ENCODE results near the gene PRRT4. TPM values are rescaled to one million over a fixed set of nuclear protein-coding genes. Genes with fewer than 3 reads are reported as not detected.

PRRT4 gene
- total and polyA plus RNA-seq, 2 experiments from 2014 or later, result 0.55 to 0.56 TPM

DNA sequence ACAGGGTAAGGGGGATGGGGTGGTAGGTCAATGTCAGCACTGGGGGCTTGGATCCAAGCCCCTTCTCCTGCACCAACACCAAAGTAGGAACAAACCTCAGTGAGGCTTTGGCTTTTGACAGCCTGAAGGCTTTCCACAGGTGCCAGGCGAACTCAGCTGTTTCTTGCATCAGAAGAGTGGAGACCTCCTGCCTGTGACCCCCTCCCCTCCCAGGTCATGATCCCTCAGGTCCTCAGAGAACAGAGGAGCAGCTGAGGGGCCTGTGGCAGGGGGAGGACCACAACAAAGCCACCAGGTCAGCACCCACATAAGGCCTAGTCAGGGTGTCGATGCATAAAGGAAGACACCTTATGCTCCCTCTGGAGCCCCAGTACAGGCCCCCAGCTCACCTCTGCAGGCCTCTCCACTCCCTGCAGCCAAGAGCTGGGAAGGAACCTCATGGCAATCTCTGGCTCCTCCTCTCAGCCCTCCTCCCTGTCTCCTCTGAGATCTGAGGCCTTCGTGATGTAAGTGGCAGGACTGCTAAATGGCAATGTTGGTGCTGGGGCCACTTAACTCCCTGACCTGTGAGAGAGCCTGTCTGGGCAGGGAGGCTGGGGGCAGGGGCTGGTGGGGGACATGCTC lies 19.1 kb upstream of the PRRT4 start (continued):
- no peak for TF ChIP-seq REST (IDR thresholded peaks at IDR 0.05; ENCODE audit: unreplicated experiment)
- TF ChIP-seq, protein P1, sequence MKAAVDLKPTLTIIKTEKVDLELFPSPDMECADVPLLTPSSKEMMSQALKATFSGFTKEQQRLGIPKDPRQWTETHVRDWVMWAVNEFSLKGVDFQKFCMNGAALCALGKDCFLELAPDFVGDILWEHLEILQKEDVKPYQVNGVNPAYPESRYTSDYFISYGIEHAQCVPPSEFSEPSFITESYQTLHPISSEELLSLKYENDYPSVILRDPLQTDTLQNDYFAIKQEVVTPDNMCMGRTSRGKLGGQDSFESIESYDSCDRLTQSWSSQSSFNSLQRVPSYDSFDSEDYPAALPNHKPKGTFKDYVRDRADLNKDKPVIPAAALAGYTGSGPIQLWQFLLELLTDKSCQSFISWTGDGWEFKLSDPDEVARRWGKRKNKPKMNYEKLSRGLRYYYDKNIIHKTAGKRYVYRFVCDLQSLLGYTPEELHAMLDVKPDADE (IDR thresholded peaks at IDR 0.05), result no peak
- no peak for TF ChIP-seq NANOG (IDR thresholded peaks at IDR 0.05; ENCODE audit: borderline replicate concordance)
- TF ChIP-seq STAT1 (IDR thresholded peaks at IDR 0.05; ENCODE audit: unreplicated experiment), result no peak
- no peak for TF ChIP-seq JUNB (IDR thresholded peaks at IDR 0.05; ENCODE audit: unreplicated experiment)

GRCh38 chr7:128379900-128380479 lies 18.5 kb upstream of the PRRT4 start:
- Mint-ChIP-seq H3K4me1 (peaks cover 22% of the 10 kb centered on the region), H3K27me3 (ENCODE audit: insufficient read depth, low read depth, poor library complexity) (peaks cover 11% of the 10 kb centered on the region), H3K27ac (no peak overlapping the region), H3K4me3 (no peak overlapping the region; the same call in 2 of the 3 replicates), H3K36me3 (ENCODE audit: low read depth) (no peaks in the 10 kb centered on the region; the same call in 2 of the 3 replicates), H3K9me3 (no peaks in the 10 kb centered on the region)
- H3K4me2 ChIP-seq, result no peak overlapping the region
- ATAC-seq, result no peak; the same call in 2 of the 3 replicates
- H4K20me1 ChIP-seq (replicated peaks; ENCODE audit: insufficient read depth), result no peaks in the 10 kb centered on the region
- no peak for DNase-seq (ENCODE audit: low spot score)
- no peaks in the 10 kb centered on the region for H3K27me3 ChIP-seq (ENCODE audit: insufficient read depth)
- H3F3A ChIP-seq (replicated peaks; ENCODE audit: low read depth), result no peaks in the 10 kb centered on the region
- H3K9me2 ChIP-seq (ENCODE audit: insufficient read depth), result no peaks in the 10 kb centered on the region
- no peak overlapping the region for H3K4me3 ChIP-seq
- H3K27ac ChIP-seq (ENCODE audit: low read depth), result no peak overlapping the region
- no peaks in the 10 kb centered on the region for H3K79me2 ChIP-seq (replicated peaks; ENCODE audit: insufficient read depth)
- no peak overlapping the region for H2AFZ ChIP-seq
- peaks cover 22% of the 10 kb centered on the region for H3K4me1 ChIP-seq (ENCODE audit: insufficient read depth)
- no peaks in the 10 kb centered on the region for H3K36me3 ChIP-seq (ENCODE audit: insufficient read depth)
- no peak for TF ChIP-seq JUNB (IDR thresholded peaks at IDR 0.05; ENCODE audit: unreplicated experiment)
- TF ChIP-seq EZH2 (IDR thresholded peaks at IDR 0.05; ENCODE audit: low read depth, unreplicated experiment), result no peak
- TF ChIP-seq EZH2phosphoT487 (IDR thresholded peaks at IDR 0.05; ENCODE audit: unreplicated experiment), result no peak
- TF ChIP-seq POLR2AphosphoS5 (IDR thresholded peaks at IDR 0.05; ENCODE audit: low read depth), result no peak
- TF ChIP-seq, protein P2, sequence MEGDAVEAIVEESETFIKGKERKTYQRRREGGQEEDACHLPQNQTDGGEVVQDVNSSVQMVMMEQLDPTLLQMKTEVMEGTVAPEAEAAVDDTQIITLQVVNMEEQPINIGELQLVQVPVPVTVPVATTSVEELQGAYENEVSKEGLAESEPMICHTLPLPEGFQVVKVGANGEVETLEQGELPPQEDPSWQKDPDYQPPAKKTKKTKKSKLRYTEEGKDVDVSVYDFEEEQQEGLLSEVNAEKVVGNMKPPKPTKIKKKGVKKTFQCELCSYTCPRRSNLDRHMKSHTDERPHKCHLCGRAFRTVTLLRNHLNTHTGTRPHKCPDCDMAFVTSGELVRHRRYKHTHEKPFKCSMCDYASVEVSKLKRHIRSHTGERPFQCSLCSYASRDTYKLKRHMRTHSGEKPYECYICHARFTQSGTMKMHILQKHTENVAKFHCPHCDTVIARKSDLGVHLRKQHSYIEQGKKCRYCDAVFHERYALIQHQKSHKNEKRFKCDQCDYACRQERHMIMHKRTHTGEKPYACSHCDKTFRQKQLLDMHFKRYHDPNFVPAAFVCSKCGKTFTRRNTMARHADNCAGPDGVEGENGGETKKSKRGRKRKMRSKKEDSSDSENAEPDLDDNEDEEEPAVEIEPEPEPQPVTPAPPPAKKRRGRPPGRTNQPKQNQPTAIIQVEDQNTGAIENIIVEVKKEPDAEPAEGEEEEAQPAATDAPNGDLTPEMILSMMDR (conservative IDR thresholded peaks at IDR 0.05; ENCODE audit: low read depth in 2 of 2), result no peak
- no peak for TF ChIP-seq NANOG (IDR thresholded peaks at IDR 0.05; ENCODE audit: borderline replicate concordance)
- TF ChIP-seq CREB1 (CRISPR knock-in tag; IDR thresholded peaks at IDR 0.05; ENCODE audit: low read depth), result no peak
- TF ChIP-seq REST (IDR thresholded peaks at IDR 0.05; ENCODE audit: unreplicated experiment), result no peak
